Measurements from ENCODE around the gene EFNA1.

- TF ChIP-seq GATA2 (IDR thresholded peaks at IDR 0.05; ENCODE audit: low read depth, low read length) (no peak), GATA3 (IDR thresholded peaks at IDR 0.05; ENCODE audit: low read depth, low read length) (no peak)
Measured at GRCh38 chr1:155106862-155107261, 20.8 kb upstream of the EFNA1 start.

Data from SH-SY5Y (cell line).